CD14-positive monocyte (primary cell): Measurements from ENCODE around the gene SLC4A5. TPM values are rescaled to one million over a fixed set of nuclear protein-coding genes. Genes with fewer than 3 reads are reported as not detected.

Experiments
- DNase-seq, 3 donors: peaks; one replicate each; pipeline ENCODE4 v3.0.0-alpha.2; 2011 to 2022
- H2AFZ ChIP-seq: 2 replicates; pipeline ENCODE4 v1.6.0; 2012; ENCODE audit warnings: mild to moderate bottlenecking, low read depth, low read length, inconsistent platforms; ENCODE audit not compliant: insufficient read depth, poor library complexity, severe bottlenecking
- H3K27ac ChIP-seq, 2 donors: 1 replicate in 1 of 2; 2 replicates in 1 of 2; pipeline ENCODE4 v1.5.1; 2012 to 2013; ENCODE audit warnings: low read length in 2 of 2, control low read depth in 1 of 2, inconsistent platforms in 1 of 2, low read depth in 1 of 2, mild to moderate bottlenecking in 1 of 2
- H3K27me3 ChIP-seq, 2 donors: one replicate each; pipeline versions ENCODE4 v1.6.0 to v1.6.1; 2011 to 2013; ENCODE audit warnings: low read length in 2 of 2; ENCODE audit not compliant: control insufficient read depth in 2 of 2, insufficient read depth in 2 of 2
- H3K36me3 ChIP-seq, 2 donors: replicated peaks in 1 of 2; 1 replicate in 1 of 2; 2 replicates in 1 of 2; pipeline versions ENCODE4 v1.5.1 to v1.6.1; 2012 to 2013; ENCODE audit warnings: low read length in 2 of 2, control low read depth in 1 of 2, inconsistent platforms in 1 of 2, mild to moderate bottlenecking in 1 of 2; ENCODE audit not compliant: insufficient read depth in 2 of 2, control insufficient read depth in 1 of 2
- H3K4me1 ChIP-seq, 2 donors: 1 replicate in 1 of 2; 2 replicates in 1 of 2; pipeline versions ENCODE4 v1.5.1 to v1.6.1; 2012 to 2013; ENCODE audit warnings: low read length in 2 of 2, control low read depth in 1 of 2, inconsistent platforms in 1 of 2, mild to moderate bottlenecking in 1 of 2, moderate library complexity in 1 of 2; ENCODE audit not compliant: insufficient read depth in 2 of 2, control insufficient read depth in 1 of 2
- H3K4me2 ChIP-seq: replicated peaks from 2 replicates; pipeline ENCODE3; 2012; ENCODE audit warnings: low read length, moderate library complexity, mild to moderate bottlenecking; ENCODE audit not compliant: poor library complexity, severe bottlenecking; ENCODE audit errors: extremely low read depth
- H3K4me3 ChIP-seq, 3 experiments: fragments of 200-600 bp in 1 of 3; sonication (generic) in 1 of 3; replicated peaks in 1 of 3; 1 replicate in 2 of 3; 2 replicates in 1 of 3; pipeline ENCODE4 v1.5.1; 2011 to 2013; ENCODE audit warnings: low read length in 3 of 3, mild to moderate bottlenecking in 3 of 3, control low read depth in 2 of 3, low read depth in 2 of 3, inconsistent platforms in 1 of 3, moderate library complexity in 1 of 3
- H3K79me2 ChIP-seq: 2 replicates; pipeline ENCODE4 v1.6.0; 2012; ENCODE audit warnings: mild to moderate bottlenecking, control low read depth, inconsistent platforms, low read length, moderate library complexity; ENCODE audit not compliant: insufficient read depth
- H3K9ac ChIP-seq: 2 replicates; pipeline ENCODE4 v1.6.0; 2017; ENCODE audit warnings: low read length, mild to moderate bottlenecking; ENCODE audit not compliant: insufficient read depth, poor library complexity, severe bottlenecking
- H3K9me3 ChIP-seq, 2 donors: replicated peaks in 1 of 2; 1 replicate in 1 of 2; 2 replicates in 1 of 2; pipeline versions ENCODE4 v1.5.1 to v1.6.1; 2012 to 2013; ENCODE audit warnings: low read length in 2 of 2, control low read depth in 1 of 2; ENCODE audit not compliant: control insufficient read depth in 1 of 2, insufficient read depth in 1 of 2
- H4K20me1 ChIP-seq: 2 replicates; pipeline ENCODE4 v1.6.0; 2012; ENCODE audit warnings: mild to moderate bottlenecking, low read length, control low read depth, moderate library complexity; ENCODE audit not compliant: insufficient read depth
- H3K27ac Mint-ChIP-seq, 7 donors: one replicate each; pipeline ENCODE4 v1.8.0; 2020; ENCODE audit warnings: mild to moderate bottlenecking in 7 of 7, mixed read lengths in 7 of 7, moderate library complexity in 6 of 7, inconsistent platforms in 2 of 7
- H3K27me3 Mint-ChIP-seq, 3 donors: one replicate each; pipeline ENCODE4 v1.8.0; 2021 to 2022; ENCODE audit warnings: low read depth in 3 of 3, mild to moderate bottlenecking in 3 of 3, mixed read lengths in 3 of 3, moderate library complexity in 3 of 3, inconsistent platforms in 1 of 3
- H3K36me3 Mint-ChIP-seq, 2 donors: one replicate each; pipeline ENCODE4 v1.8.0; 2020; ENCODE audit warnings: mixed read lengths in 2 of 2, inconsistent platforms in 1 of 2, mild to moderate bottlenecking in 1 of 2
- H3K4me1 Mint-ChIP-seq: one replicate; pipeline ENCODE4 v1.8.0; 2020; ENCODE audit warnings: mild to moderate bottlenecking, mixed read lengths
- H3K4me3 Mint-ChIP-seq, 2 donors: one replicate each; pipeline ENCODE4 v1.8.0; 2020; ENCODE audit warnings: mild to moderate bottlenecking in 2 of 2, mixed read lengths in 2 of 2, moderate library complexity in 1 of 2
- H3K9me3 Mint-ChIP-seq, 7 donors: one replicate each; pipeline ENCODE4 v1.8.0; 2020 to 2022; ENCODE audit warnings: mixed read lengths in 7 of 7, mild to moderate bottlenecking in 6 of 7, moderate library complexity in 6 of 7, inconsistent platforms in 2 of 7
- CTCF ChIP-seq: fragments of 200-600 bp; IDR thresholded peaks from one replicate; pipeline ENCODE4 v1.8.0; 2022; ENCODE audit warnings: antibody characterized with exemption, mild to moderate bottlenecking
- WGBS: methylation state at CpG from one replicate; pipeline ENCODE4 v1.1.5; 2013; ENCODE audit warnings: missing lambda C conversion rate; ENCODE audit not compliant: insufficient coverage; 5-methylcytosine and 5-hydroxymethylcytosine counted together
- intact Hi-C, 2 donors: fragments of 100-400 bp; cut with micrococcal nuclease; formaldehyde crosslinking; loops; one replicate each; pipeline versions ENCODE4 v1.15.0 to v1.15.1; 2023
- polyA plus RNA-seq, 3 donors: library from polyadenylated mRNA; depleted of rRNA in 1 of 3; unstranded in 2 of 3; stranded (reverse) in 1 of 3; fragments of 300-500 nt in 2 of 3; fragments of >200 nt in 1 of 3; fragmentation: Illumina TruSeq in 2 of 3; gene quantifications; 1 replicate in 2 of 3; 2 replicates in 1 of 3; pipeline ENCODE4 v1.2.3, GENCODE V29; 2012 to 2021

Gene SLC4A5
- polyA plus RNA-seq, 3 donors, result 0.10 to 1.1 TPM; not detected in 1

DNA sequence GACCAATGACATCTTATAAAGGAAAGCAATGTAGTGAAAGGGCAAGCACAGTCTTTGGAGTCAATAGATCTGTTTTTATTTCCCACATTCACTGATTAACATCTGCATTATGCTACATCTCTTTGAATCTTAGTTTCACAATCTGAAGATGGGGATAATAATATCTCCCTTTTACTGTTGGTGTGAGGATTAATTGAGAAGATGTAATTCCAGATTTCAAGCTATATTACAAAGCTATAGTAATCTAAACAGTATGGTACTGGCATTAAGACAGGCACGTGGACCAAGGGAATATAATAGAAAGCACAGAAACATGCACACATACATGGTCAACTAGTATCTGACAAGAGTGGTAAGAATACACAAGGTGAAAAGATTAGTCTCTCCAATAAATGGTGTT is 45.3 kb downstream of the SLC4A5 start:
- Histone ChIP-seq H3K9ac (no peak overlapping the region), H3K79me2 (no peaks in the 10 kb centered on the region), H3K27me3 (no peaks in the 10 kb centered on the region), H4K20me1 (no peaks in the 10 kb centered on the region), H3K27ac (no peak overlapping the region), H2AFZ (no peak overlapping the region), H3K4me1 (no peaks in the 10 kb centered on the region), H3K4me3 (no peak overlapping the region), H3K9me3 (peaks cover 0 to 5% of the 10 kb centered on the region in 2 donors), H3K36me3 (no peaks in the 10 kb centered on the region), H3K4me2 (no peak overlapping the region)
- DNase-seq, result no peak
- Mint-ChIP-seq H3K27me3 (peaks cover 0 to 13% (median 0%) of the 10 kb centered on the region in 3 donors), H3K4me3 (no peak overlapping the region), H3K36me3 (no peaks in the 10 kb centered on the region), H3K4me1 (peaks cover 7% of the 10 kb centered on the region), H3K9me3 (peaks cover 0 to 5% (median 2%) of the 10 kb centered on the region in 7 donors), H3K27ac (no peak overlapping the region)
- intact Hi-C loops, result no loop called here
- no peak for TF ChIP-seq CTCF
- no CpG with 5 or more reads among the region's 1 CpG for WGBS

DNA sequence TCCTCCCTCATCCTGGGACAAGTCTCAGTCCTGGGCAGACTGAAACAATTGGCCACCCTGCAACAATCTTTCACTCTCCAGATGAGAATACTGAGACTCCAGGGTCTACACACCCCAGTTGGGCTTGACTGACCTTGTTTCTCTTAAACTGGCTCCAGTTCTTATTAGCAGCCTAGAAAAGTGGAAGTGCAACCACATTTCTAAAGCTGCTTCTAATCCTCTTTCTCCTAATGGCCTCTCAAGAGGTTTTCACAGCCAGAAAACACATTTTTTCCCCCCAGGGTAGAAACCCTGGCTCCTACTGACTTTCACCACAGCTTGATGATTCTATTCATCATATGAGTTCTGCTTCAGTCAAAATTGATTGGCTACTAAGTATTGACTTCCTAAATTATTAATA is 45.8 kb downstream of the SLC4A5 start:
- H3K27me3 Mint-ChIP-seq, result peaks cover 0 to 10% (median 0%) of the 10 kb centered on the region in 3 donors
- Histone ChIP-seq H3K27ac (no peak overlapping the region), H2AFZ (no peak overlapping the region), H3K4me3 (no peak overlapping the region), H3K9me3 (peaks cover 0 to 5% of the 10 kb centered on the region in 2 donors), H3K4me1 (no peaks in the 10 kb centered on the region), H3K36me3 (no peaks in the 10 kb centered on the region), H3K27me3 (no peaks in the 10 kb centered on the region), H4K20me1 (no peaks in the 10 kb centered on the region), H3K9ac (no peak overlapping the region), H3K4me2 (no peak overlapping the region), H3K79me2 (no peaks in the 10 kb centered on the region)
- no peak overlapping the region for H3K27ac Mint-ChIP-seq
- peaks cover 0 to 5% (median 2%) of the 10 kb centered on the region in 7 donors for H3K9me3 Mint-ChIP-seq
- H3K4me1 Mint-ChIP-seq, result peaks cover 7% of the 10 kb centered on the region
- no peak for DNase-seq
- intact Hi-C loops, result no loop called here
- TF ChIP-seq CTCF, result no peak
- no peak overlapping the region for H3K4me3 Mint-ChIP-seq
- H3K36me3 Mint-ChIP-seq, result no peaks in the 10 kb centered on the region
